ENCODE data around the gene IMPA2. TPM values are rescaled to one million over a fixed set of nuclear protein-coding genes. Genes with fewer than 3 reads are reported as not detected.

IMPA2 gene
- total RNA-seq, 3 donors from 2014 or later (not counting 1 experiment from before 2014, with no cell fraction given), result 2.7 to 6.6 (median 3.6) TPM

- H3K4me3 Mint-ChIP-seq, result no peak overlapping the region
- Histone ChIP-seq H3K27me3 (ENCODE audit: control insufficient read depth, insufficient read depth, low read length) (no peaks in the 10 kb centered on the region), H3K9me3 (ENCODE audit: control insufficient read depth, insufficient read depth, low read length) (no peaks in the 10 kb centered on the region), H3K27ac (ENCODE audit: low read length) (no peak overlapping the region), H3K4me1 (ENCODE audit: control insufficient read depth, insufficient read depth, low read length) (no peaks in the 10 kb centered on the region), H3K36me3 (ENCODE audit: control insufficient read depth, insufficient read depth, low read length) (no peaks in the 10 kb centered on the region), H3K4me3 (ENCODE audit: low read length) (no peak overlapping the region)
- no peaks in the 10 kb centered on the region for H3K27me3 Mint-ChIP-seq (ENCODE audit: low read depth in 2 of 2)
- ATAC-seq, result no peak
- no peak overlapping the region for H3K27ac Mint-ChIP-seq
- no peaks in the 10 kb centered on the region for H3K4me1 Mint-ChIP-seq
- 94% methylated on average over 18 of the region's 20 CpGs for WGBS (ENCODE audit: insufficient coverage)
- intact Hi-C loops (cut with micrococcal nuclease), result no loop called here
- no peaks in the 10 kb centered on the region for H3K9me3 Mint-ChIP-seq
- no peak for DNase-seq
- H3K36me3 Mint-ChIP-seq, result no peaks in the 10 kb centered on the region
- no peak for TF ChIP-seq CTCF (IDR thresholded peaks at IDR 0.05)
Observed at GRCh38 chr18:12013186-12013916, 32.0 kb downstream of the IMPA2 start.

- no peak for TF ChIP-seq CTCF (IDR thresholded peaks at IDR 0.05)
- Histone ChIP-seq H3K27ac (ENCODE audit: low read length) (no peak overlapping the region), H3K27me3 (ENCODE audit: control insufficient read depth, insufficient read depth, low read length) (no peaks in the 10 kb centered on the region), H3K4me1 (ENCODE audit: control insufficient read depth, insufficient read depth, low read length) (no peaks in the 10 kb centered on the region), H3K36me3 (ENCODE audit: control insufficient read depth, insufficient read depth, low read length) (no peaks in the 10 kb centered on the region), H3K9me3 (ENCODE audit: control insufficient read depth, insufficient read depth, low read length) (no peaks in the 10 kb centered on the region), H3K4me3 (ENCODE audit: low read length) (no peak overlapping the region)
- Mint-ChIP-seq H3K27ac (no peak overlapping the region), H3K9me3 (no peaks in the 10 kb centered on the region), H3K4me1 (no peaks in the 10 kb centered on the region), H3K4me3 (no peak overlapping the region), H3K36me3 (no peaks in the 10 kb centered on the region), H3K27me3 (ENCODE audit: low read depth in 2 of 2) (no peaks in the 10 kb centered on the region)
- intact Hi-C loops (cut with micrococcal nuclease), result no loop called here
- 92% methylated on average over 17 of the region's 17 CpGs for WGBS (ENCODE audit: insufficient coverage)
- ATAC-seq (no peak), DNase-seq (no peak)
Observed at GRCh38 chr18:12014086-12014485, 32.8 kb downstream of the IMPA2 start.

- no peaks in the 10 kb centered on the region for H3K4me1 Mint-ChIP-seq
- no peaks in the 10 kb centered on the region for H3K9me3 ChIP-seq (ENCODE audit: control insufficient read depth, insufficient read depth, low read length)
- 92% methylated on average over 14 of the region's 14 CpGs for WGBS (ENCODE audit: insufficient coverage)
- intact Hi-C loops (cut with micrococcal nuclease), result no loop called here
- no peaks in the 10 kb centered on the region for H3K27me3 ChIP-seq (ENCODE audit: control insufficient read depth, insufficient read depth, low read length)
- ATAC-seq, result no peak
- no peaks in the 10 kb centered on the region for H3K36me3 Mint-ChIP-seq
- no peak for DNase-seq
- no peak overlapping the region for H3K27ac ChIP-seq (ENCODE audit: low read length)
- no peaks in the 10 kb centered on the region for H3K9me3 Mint-ChIP-seq
- no peak overlapping the region for H3K27ac Mint-ChIP-seq
- H3K4me1 ChIP-seq (ENCODE audit: control insufficient read depth, insufficient read depth, low read length), result no peaks in the 10 kb centered on the region
- H3K27me3 Mint-ChIP-seq (ENCODE audit: low read depth in 2 of 2), result no peaks in the 10 kb centered on the region
- H3K36me3 ChIP-seq (ENCODE audit: control insufficient read depth, insufficient read depth, low read length), result no peaks in the 10 kb centered on the region
- H3K4me3 Mint-ChIP-seq, result no peak overlapping the region
- TF ChIP-seq CTCF (IDR thresholded peaks at IDR 0.05), result no peak
- no peak overlapping the region for H3K4me3 ChIP-seq (ENCODE audit: low read length)
Observed at GRCh38 chr18:12014521-12015415, 33.5 kb downstream of the IMPA2 start.

Measured in natural killer cell (primary cell).